HepG2 (cell line): ENCODE measurements around the gene NRN1L. TPM values are rescaled to one million over a fixed set of nuclear protein-coding genes. Genes with fewer than 3 reads are reported as not detected.
A peak's percentile ranks its signal among the peaks of the same experiment; 100 is the strongest.

ENCODE experiments used
- CEBPG ChIP-seq: IDR thresholded peaks from 2 replicates; pipeline ENCODE4 v1.6.1; 2016
- CHD2 ChIP-seq: IDR thresholded peaks from 2 replicates; pipeline ENCODE4 v1.6.1; 2011; ENCODE audit warnings: low read depth, low read length, improper control_type of control experiment
- GABPA ChIP-seq, 2 experiments: IDR thresholded peaks; 2 replicates each; pipeline ENCODE4 v1.6.1; 2011 to 2016; ENCODE audit warnings: low read depth in 2 of 2, low read length in 1 of 2, missing biosample characterization in 1 of 2, missing genetic modification characterization in 1 of 2
- GATAD2A ChIP-seq: IDR thresholded peaks from 2 replicates; pipeline ENCODE4 v1.6.1; 2016
- HNF4G ChIP-seq, 2 experiments: sonication (generic) in 1 of 2; formaldehyde crosslinking in 1 of 2; IDR thresholded peaks; 2 replicates each; pipeline versions ENCODE4 v1.4.0 to v1.6.1; 2011 to 2020; ENCODE audit warnings: borderline replicate concordance in 2 of 2, low read depth in 2 of 2, mild to moderate bottlenecking in 2 of 2, low read length in 1 of 2, missing genetic modification reagents in 1 of 2, moderate library complexity in 1 of 2
- IRX3 ChIP-seq: sonication (generic); formaldehyde crosslinking; IDR thresholded peaks from 2 replicates; pipeline ENCODE4 v1.8.1; 2023; ENCODE audit warnings: mild to moderate bottlenecking, low read depth, missing genetic modification reagents, borderline replicate concordance
- JARID2 ChIP-seq: sonication (generic); formaldehyde crosslinking; IDR thresholded peaks from 2 replicates; pipeline ENCODE4 v1.8.1; 2023; ENCODE audit warnings: missing genetic modification reagents, inconsistent platforms; ENCODE audit not compliant: insufficient replicate concordance
- KAT8 ChIP-seq: IDR thresholded peaks from 2 replicates; pipeline ENCODE4 v1.6.1; 2016; ENCODE audit warnings: missing genetic modification reagents, missing compliant biosample characterization
- KIAA2018 ChIP-seq: sonication (generic); formaldehyde crosslinking; IDR thresholded peaks from 2 replicates; pipeline ENCODE4 v1.5.0; 2020; ENCODE audit warnings: mild to moderate bottlenecking, missing genetic modification reagents, borderline replicate concordance
- LCORL ChIP-seq, 2 experiments: fragments of 450-650 bp in 1 of 2; sonication (generic) in 1 of 2; formaldehyde crosslinking in 1 of 2; IDR thresholded peaks; 2 replicates each; pipeline versions ENCODE4 v1.5.0 to v1.6.1; 2017 to 2020; ENCODE audit warnings: antibody characterized with exemption in 1 of 2, missing genetic modification reagents in 1 of 2
- MAFG ChIP-seq: sonication (generic); formaldehyde crosslinking; IDR thresholded peaks from 2 replicates; pipeline ENCODE4 v1.5.1; 2020; ENCODE audit warnings: mild to moderate bottlenecking, missing genetic modification reagents
- RXRB ChIP-seq: IDR thresholded peaks from 2 replicates; pipeline ENCODE4 v1.6.1; 2016; ENCODE audit warnings: borderline replicate concordance, missing genetic modification reagents, missing compliant biosample characterization
- SMC3 ChIP-seq: IDR thresholded peaks from 2 replicates; pipeline ENCODE4 v1.6.1; 2011; ENCODE audit warnings: low read length, improper control_type of control experiment
- ZNF430 ChIP-seq: sonication (generic); formaldehyde crosslinking; IDR thresholded peaks from 2 replicates; pipeline ENCODE4 v1.9.0; 2021; ENCODE audit warnings: mild to moderate bottlenecking, missing genetic modification reagents
- ZNF766 ChIP-seq: sonication (generic); formaldehyde crosslinking; IDR thresholded peaks from 2 replicates; pipeline ENCODE4 v1.5.0; 2020; ENCODE audit warnings: missing genetic modification reagents, borderline replicate concordance
- polyA plus RNA-seq, 8 experiments: library from polyadenylated mRNA; depleted of rRNA in 3 of 8; stranded (reverse) in 7 of 8; unstranded in 1 of 8; fragments of >200 nt; fragmentation: Illumina TruSeq in 4 of 8; extraction: Trizol in 4 of 8; gene quantifications; 2 replicates each; pipeline versions ENCODE4 v1.2.1 to v1.2.3, GENCODE V29; 2011 to 2016; ENCODE audit warnings: low read depth in 4 of 8, missing spikeins in 1 of 8, mixed read lengths in 1 of 8; ENCODE audit not compliant: insufficient read depth in 1 of 8
- total RNA-seq, 5 experiments: library from RNA; depleted of rRNA; stranded (reverse); fragments of >200 nt; fragmentation: Illumina TruSeq; extraction: Trizol; gene quantifications; 2 replicates each; pipeline ENCODE4 v1.2.3, GENCODE V29; 2016; ENCODE audit warnings: low read depth in 1 of 5
- TF ChIP-seq, protein P1 (sequence below): sonication (generic); formaldehyde crosslinking; IDR thresholded peaks from 2 replicates; pipeline ENCODE4 v1.5.1; 2020; ENCODE audit warnings: mild to moderate bottlenecking, missing genetic modification reagents, moderate library complexity

Gene NRN1L
- total and polyA plus RNA-seq, 2 of the 13 experiments (the other 11 are each of a cell fraction or from before 2014, with no cell fraction given): 0.53 to 1.2 TPM

- TF ChIP-seq, protein P1, sequence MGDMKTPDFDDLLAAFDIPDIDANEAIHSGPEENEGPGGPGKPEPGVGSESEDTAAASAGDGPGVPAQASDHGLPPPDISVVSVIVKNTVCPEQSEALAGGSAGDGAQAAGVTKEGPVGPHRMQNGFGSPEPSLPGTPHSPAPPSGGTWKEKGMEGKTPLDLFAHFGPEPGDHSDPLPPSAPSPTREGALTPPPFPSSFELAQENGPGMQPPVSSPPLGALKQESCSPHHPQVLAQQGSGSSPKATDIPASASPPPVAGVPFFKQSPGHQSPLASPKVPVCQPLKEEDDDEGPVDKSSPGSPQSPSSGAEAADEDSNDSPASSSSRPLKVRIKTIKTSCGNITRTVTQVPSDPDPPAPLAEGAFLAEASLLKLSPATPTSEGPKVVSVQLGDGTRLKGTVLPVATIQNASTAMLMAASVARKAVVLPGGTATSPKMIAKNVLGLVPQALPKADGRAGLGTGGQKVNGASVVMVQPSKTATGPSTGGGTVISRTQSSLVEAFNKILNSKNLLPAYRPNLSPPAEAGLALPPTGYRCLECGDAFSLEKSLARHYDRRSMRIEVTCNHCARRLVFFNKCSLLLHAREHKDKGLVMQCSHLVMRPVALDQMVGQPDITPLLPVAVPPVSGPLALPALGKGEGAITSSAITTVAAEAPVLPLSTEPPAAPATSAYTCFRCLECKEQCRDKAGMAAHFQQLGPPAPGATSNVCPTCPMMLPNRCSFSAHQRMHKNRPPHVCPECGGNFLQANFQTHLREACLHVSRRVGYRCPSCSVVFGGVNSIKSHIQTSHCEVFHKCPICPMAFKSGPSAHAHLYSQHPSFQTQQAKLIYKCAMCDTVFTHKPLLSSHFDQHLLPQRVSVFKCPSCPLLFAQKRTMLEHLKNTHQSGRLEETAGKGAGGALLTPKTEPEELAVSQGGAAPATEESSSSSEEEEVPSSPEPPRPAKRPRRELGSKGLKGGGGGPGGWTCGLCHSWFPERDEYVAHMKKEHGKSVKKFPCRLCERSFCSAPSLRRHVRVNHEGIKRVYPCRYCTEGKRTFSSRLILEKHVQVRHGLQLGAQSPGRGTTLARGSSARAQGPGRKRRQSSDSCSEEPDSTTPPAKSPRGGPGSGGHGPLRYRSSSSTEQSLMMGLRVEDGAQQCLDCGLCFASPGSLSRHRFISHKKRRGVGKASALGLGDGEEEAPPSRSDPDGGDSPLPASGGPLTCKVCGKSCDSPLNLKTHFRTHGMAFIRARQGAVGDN (CRISPR knock-in tag): peak; percentile 96
- TF ChIP-seq GABPA (IDR thresholded peaks at IDR 0.05; ENCODE audit: low read depth, low read length) (no peak), GABPA (CRISPR knock-in tag; IDR thresholded peaks at IDR 0.05; ENCODE audit: low read depth) (peak; percentile 91), ZNF766 (CRISPR knock-in tag) (0 out of 2 replicates have a peak, but pooled peaks have one; percentile 22), MAFG (CRISPR knock-in tag) (no peak), GATAD2A (CRISPR knock-in tag) (peak; percentile 53), JARID2 (CRISPR knock-in tag) (no peak), CHD2 (peak; percentile 84), LCORL (IDR thresholded peaks at IDR 0.05) (no peak), LCORL (CRISPR knock-in tag; IDR thresholded peaks at IDR 0.05) (peak; percentile 91), SMC3 (no peak), KIAA2018 (no peak), ZNF430 (peak; percentile 91), CEBPG (CRISPR knock-in tag) (no peak; the same call in 1 of the 2 replicates), KAT8 (CRISPR knock-in tag) (peak; percentile 84), RXRB (peak; percentile 82), HNF4G (IDR thresholded peaks at IDR 0.05; ENCODE audit: borderline replicate concordance, low read depth, low read length) (no peak; the same call in 1 of the 2 replicates), HNF4G (CRISPR knock-in tag; IDR thresholded peaks at IDR 0.05; ENCODE audit: borderline replicate concordance, low read depth) (peak; percentile 55; the same call in 1 of the 2 replicates), IRX3 (0 out of 2 replicates have a peak, but pooled peaks have one; percentile 9)
These were observed 38.2 kb upstream of the NRN1L start, which contains the start of gene NUTF2 (continued) for GRCh38 chr16:67846320-67847063.
